Left ventricle myocardium inferior (tissue), 1 donor: Measurements from ENCODE around the gene IFT20. TPM values are rescaled to one million over a fixed set of nuclear protein-coding genes. Genes with fewer than 3 reads are reported as not detected.

Experiments used
- DNase-seq: peaks from one replicate; pipeline ENCODE4 v3.0.0-alpha.2; 2020
- H3K27ac ChIP-seq: fragments of 200-600 bp; replicated peaks from 2 replicates; pipeline ENCODE4 v1.8.0; 2021
- H3K27me3 ChIP-seq: fragments of 200-600 bp; 2 replicates; pipeline ENCODE4 v1.8.0; 2021; ENCODE audit warnings: low read depth
- H3K36me3 ChIP-seq: fragments of 200-600 bp; 2 replicates; pipeline ENCODE4 v1.8.0; 2021
- H3K4me1 ChIP-seq: fragments of 200-600 bp; 2 replicates; pipeline ENCODE4 v1.8.0; 2021
- H3K4me3 ChIP-seq: fragments of 200-600 bp; 2 replicates; pipeline ENCODE4 v1.8.0; 2021; ENCODE audit warnings: mild to moderate bottlenecking, moderate library complexity
- H3K9me3 ChIP-seq: fragments of 200-600 bp; replicated peaks from 2 replicates; pipeline ENCODE4 v1.8.0; 2021
- intact Hi-C: fragments of 100-400 bp; cut with micrococcal nuclease; formaldehyde crosslinking; loops from one replicate; pipeline ENCODE4 v1.11.0; 2022
- total RNA-seq: library from RNA; stranded (reverse); fragmentation: NEBNext Ultra II Directional; extraction: Animal tissue kit (Norgen Biotek cat#: 25700); gene quantifications from one replicate; pipeline ENCODE4 v1.2.1, GENCODE V29; 2021
- TF ChIP-seq, protein P1 (sequence below): fragments of 200-600 bp; IDR thresholded peaks from 2 replicates; pipeline ENCODE4 v1.8.0; 2021; ENCODE audit warnings: antibody characterized with exemption, mild to moderate bottlenecking, borderline replicate concordance
- donor health status: DM: no; HTN: yes; CAD: no; lungs with severe emphysema.

IFT20 gene
- total RNA-seq, 1 donor from 2014 or later, result 14.3 TPM

DNA sequence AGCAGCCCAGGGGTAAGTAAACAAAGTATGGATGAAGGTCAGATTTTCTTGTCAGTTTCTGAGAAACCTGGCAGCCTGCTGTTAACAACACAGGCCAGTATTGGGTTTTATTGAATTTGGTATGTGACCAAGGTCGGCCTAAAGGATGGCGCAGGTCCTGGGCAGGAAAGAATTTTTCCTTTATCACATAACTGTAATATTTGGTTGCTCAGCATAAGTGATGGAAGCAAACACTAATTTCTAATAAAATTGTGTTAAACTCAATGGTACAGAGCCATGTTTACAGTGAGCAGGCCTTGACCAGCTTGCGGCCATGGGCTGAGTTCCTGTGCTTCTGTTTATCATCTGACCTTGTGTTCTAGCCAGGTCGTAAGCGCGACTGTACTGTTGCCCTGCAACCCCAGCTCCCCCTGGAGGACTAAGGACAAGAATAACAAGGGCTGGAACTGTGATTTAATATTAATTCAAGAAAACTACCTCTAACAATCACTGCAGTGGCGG, 11.5 kb upstream of the IFT20 start:
- H3K27me3 ChIP-seq, result no peaks in the 10 kb centered on the region
- peaks cover 98% of the 10 kb centered on the region for H3K36me3 ChIP-seq
- no peak for DNase-seq
- no peaks in the 10 kb centered on the region for H3K9me3 ChIP-seq
- intact Hi-C loops, result no loop called here
- no peak overlapping the region for H3K4me3 ChIP-seq
- TF ChIP-seq, protein P1, sequence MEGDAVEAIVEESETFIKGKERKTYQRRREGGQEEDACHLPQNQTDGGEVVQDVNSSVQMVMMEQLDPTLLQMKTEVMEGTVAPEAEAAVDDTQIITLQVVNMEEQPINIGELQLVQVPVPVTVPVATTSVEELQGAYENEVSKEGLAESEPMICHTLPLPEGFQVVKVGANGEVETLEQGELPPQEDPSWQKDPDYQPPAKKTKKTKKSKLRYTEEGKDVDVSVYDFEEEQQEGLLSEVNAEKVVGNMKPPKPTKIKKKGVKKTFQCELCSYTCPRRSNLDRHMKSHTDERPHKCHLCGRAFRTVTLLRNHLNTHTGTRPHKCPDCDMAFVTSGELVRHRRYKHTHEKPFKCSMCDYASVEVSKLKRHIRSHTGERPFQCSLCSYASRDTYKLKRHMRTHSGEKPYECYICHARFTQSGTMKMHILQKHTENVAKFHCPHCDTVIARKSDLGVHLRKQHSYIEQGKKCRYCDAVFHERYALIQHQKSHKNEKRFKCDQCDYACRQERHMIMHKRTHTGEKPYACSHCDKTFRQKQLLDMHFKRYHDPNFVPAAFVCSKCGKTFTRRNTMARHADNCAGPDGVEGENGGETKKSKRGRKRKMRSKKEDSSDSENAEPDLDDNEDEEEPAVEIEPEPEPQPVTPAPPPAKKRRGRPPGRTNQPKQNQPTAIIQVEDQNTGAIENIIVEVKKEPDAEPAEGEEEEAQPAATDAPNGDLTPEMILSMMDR, result peak; percentile 55
- H3K4me1 ChIP-seq, result peaks cover 70% of the 10 kb centered on the region
- H3K27ac ChIP-seq, result peak overlapping the region; percentile 44

DNA sequence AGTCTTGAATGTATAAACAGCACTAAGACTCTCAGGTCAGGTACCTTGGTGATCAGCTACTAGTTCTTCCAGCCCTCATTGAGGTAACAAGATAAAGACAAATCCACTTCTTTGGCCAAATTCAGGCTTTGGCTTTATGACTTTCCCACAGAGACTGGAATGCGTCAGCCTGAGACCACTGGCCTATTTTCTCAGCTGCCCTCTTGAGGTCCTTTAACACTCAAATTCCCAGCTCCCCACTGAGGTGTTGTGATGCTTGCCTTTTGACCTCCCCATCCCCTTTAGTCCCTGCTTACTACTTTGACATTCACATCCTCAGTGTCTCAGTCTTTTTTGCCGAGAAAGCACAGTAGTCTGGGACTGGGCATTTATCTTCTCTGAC, 10.9 kb upstream of the IFT20 start:
- H3K27me3 ChIP-seq, result no peaks in the 10 kb centered on the region
- peaks cover 65% of the 10 kb centered on the region for H3K4me1 ChIP-seq
- no peaks in the 10 kb centered on the region for H3K9me3 ChIP-seq
- H3K27ac ChIP-seq, result peak overlapping the region; percentile 44
- H3K4me3 ChIP-seq, result no peak overlapping the region
- intact Hi-C loops, result no loop called here
- H3K36me3 ChIP-seq, result peaks cover 98% of the 10 kb centered on the region
- TF ChIP-seq, protein P1, result no peak
- no peak for DNase-seq

DNA sequence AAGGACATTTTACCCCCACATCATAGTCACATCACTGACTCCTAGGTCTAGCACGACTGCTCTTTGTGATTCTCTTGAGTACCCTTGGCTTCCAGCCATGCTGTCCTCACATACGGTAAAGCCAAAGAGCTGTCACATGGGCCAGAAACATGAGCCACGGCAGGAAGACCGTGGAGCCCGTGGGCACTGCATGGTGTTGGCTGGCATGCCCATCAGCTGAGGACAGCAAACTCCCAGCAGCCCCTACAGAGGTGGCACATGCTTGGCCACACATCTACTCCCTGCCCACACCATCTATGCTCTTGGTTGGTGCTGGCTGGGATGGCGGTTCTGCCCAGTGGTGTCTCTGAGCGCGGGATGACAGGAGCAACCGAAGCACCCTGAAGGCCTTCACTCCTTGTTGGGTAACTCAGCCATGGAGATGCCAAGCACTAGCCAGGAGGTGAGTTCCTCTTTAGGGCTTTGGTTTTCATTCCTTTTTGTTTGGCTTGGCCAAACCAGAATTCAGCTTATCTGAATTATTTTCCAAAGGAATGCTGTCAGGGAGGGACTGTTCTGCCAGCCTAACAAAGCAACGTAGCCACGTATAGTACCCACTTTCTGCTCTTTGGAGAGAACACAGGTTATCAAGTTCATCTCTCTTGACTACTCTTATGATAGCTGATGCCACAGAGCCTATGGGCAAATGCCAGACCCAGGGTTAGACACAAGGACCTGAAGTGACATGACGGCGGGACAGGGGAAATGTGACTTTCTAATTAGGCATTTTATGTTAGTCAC, 10.3 kb upstream of the IFT20 start:
- Histone ChIP-seq H3K27me3 (no peaks in the 10 kb centered on the region), H3K4me3 (no peak overlapping the region), H3K27ac (peak overlapping the region; percentile 44), H3K36me3 (peaks cover 98% of the 10 kb centered on the region), H3K4me1 (peaks cover 69% of the 10 kb centered on the region), H3K9me3 (no peaks in the 10 kb centered on the region)
- intact Hi-C loops, result no loop called here
- peak; percentile 51 for DNase-seq
- TF ChIP-seq, protein P1, result no peak

DNA sequence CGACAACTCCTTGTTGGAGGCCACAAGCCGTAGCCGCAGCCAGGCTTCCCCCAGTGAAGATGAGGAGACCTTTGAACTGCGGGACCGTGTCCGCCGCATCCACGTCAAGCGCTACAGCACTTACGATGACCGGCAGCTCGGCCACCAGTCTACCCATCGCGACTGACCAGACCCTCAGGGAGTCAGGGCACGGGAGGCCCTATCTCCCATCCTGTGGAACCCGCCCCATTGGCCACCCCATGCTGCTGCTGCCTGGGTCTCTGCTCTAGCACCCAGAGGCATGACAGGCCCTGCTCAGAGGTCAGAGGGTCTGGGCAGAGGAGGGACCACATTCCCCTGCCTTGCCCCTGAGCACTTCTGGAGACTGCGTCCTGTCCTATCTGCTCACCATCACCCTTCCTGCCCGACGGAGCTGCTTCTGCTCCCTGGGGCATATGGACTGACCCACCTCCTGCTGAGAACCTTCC, 9.2 kb upstream of the IFT20 start:
- H3K27me3 ChIP-seq, result no peaks in the 10 kb centered on the region
- intact Hi-C loops, result no loop called here
- DNase-seq, result no peak
- peaks cover 77% of the 10 kb centered on the region for H3K4me1 ChIP-seq
- peak overlapping the region; percentile 44 for H3K27ac ChIP-seq
- H3K4me3 ChIP-seq, result no peak overlapping the region
- peaks cover 98% of the 10 kb centered on the region for H3K36me3 ChIP-seq
- H3K9me3 ChIP-seq, result no peaks in the 10 kb centered on the region
- TF ChIP-seq, protein P1, result no peak

DNA sequence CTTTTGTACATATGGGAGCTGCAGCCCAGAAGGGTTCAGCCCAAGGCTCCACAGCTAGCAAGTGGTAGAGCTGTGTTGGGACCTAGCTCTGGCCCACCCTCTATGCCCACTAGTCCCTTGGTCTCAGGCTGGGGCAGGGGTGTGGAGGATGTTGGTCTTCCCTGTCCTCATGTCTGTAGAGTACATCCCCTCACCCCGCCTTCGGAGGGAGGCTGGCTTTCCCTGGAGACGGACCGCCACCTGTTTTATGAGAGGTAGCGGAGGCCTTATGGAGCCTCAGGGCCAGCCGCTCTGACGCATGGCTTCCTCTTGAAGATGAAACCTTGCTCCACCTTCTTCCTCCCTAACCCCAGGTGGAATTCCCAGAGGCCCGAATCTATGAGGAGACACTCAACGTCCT, 8.7 kb upstream of the IFT20 start:
- DNase-seq, result no peak
- peaks cover 77% of the 10 kb centered on the region for H3K4me1 ChIP-seq
- H3K27ac ChIP-seq, result peak overlapping the region; percentile 44
- intact Hi-C loops, result no loop called here
- peaks cover 97% of the 10 kb centered on the region for H3K36me3 ChIP-seq
- no peaks in the 10 kb centered on the region for H3K9me3 ChIP-seq
- TF ChIP-seq, protein P1, result no peak
- no peaks in the 10 kb centered on the region for H3K27me3 ChIP-seq
- no peak overlapping the region for H3K4me3 ChIP-seq
